Measurements from ENCODE around the gene ZMIZ1.
"Not testable (repeated sequence)": the region's sequence is repeated elsewhere in the genome, so short reads cannot be mapped to it uniquely, and the experiment has no call there.

Gene ZMIZ1

DNA sequence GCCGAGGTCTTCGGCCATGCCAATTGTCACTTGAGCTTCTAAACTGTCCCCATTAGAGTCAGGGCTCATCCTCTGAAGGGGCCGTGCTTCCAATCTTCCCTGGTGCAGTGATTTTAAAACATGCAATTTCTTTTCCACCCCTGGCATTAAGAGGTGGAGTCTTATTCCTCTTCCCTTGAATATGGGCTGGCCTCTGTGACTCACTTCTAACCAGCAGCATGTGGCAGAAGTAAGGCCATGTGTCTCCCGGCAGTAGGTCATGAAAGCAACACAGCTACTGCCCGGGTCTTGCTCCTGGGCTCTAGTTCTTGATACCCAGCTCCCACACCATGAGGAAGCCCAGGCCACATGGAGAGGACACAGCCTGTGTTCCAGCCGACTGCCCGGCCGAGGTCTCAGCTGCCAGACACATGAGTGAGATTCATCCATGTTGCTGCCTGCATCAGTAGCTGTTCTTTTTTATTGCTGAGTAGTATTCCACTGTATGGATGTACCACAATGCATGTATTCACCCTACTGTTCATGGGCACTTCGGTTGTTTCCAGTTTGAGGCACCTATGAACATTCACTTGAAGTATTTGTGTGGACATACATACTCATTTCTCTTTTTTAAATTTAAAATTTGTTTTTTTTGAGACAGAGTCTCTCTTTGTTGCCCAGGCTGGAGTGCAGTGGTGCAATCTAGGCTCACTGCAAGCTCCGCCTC lies 264.0 kb downstream of the ZMIZ1 start:
- not testable (repeated sequence) for DNase-seq

DNA sequence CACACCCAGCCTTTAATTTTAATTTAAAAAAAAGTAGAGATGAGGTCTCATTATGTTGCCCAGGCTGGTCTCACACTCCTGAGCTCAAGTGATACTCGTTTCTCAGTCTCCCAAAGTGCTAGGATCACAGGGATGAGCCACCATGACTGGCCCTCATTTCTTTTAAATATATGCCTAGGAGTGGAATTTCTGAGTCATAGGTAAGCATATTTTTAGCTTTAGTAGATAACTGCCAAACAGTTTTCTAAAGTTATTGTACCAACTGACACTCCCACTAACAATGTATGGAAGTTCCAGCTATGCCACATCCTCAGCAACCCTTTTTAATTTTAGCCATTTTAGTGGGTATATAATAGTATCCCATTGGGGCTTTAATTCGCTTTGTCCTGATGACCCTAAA lies 264.7 kb downstream of the ZMIZ1 start:
- no peak for DNase-seq

DNA sequence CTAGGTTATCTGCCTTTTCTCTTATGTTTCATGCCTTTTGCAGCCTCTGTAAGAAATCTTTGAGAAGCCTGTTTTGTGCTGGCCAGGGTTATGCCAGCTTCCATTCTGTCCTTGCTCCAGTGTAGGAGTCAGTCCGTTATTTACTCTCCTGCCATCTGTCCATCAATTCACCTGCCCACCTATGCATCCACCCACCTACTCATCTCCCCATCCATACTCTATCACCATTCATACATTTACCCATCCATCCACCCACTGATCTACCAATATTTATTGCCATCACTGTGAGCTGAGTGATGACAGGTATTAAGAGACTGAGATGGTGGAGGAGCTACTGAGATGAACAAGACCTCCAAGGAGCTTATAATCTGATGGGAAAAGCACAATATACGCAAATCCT lies 265.8 kb downstream of the ZMIZ1 start:
- DNase-seq = no peak

DNA sequence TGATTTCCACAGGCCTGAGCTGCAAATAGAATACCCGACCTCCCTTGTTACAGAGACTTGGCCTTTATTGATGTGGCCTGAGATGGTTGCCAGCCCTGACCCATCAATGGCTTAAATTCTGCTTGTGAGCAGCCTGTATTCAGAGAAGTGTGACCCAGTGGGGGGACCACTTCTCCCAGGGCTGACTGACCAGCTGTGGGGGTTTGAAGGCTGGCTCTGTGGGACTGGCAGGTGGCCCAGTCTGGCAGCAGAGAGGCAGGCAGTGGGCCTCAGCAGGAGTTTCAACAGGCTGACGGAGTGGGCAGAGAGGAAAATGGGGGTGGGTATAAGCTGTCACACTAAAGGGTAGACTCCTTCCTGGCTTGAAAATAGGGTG lies 266.3 kb downstream of the ZMIZ1 start:
- DNase-seq = peak; percentile 17

DNA sequence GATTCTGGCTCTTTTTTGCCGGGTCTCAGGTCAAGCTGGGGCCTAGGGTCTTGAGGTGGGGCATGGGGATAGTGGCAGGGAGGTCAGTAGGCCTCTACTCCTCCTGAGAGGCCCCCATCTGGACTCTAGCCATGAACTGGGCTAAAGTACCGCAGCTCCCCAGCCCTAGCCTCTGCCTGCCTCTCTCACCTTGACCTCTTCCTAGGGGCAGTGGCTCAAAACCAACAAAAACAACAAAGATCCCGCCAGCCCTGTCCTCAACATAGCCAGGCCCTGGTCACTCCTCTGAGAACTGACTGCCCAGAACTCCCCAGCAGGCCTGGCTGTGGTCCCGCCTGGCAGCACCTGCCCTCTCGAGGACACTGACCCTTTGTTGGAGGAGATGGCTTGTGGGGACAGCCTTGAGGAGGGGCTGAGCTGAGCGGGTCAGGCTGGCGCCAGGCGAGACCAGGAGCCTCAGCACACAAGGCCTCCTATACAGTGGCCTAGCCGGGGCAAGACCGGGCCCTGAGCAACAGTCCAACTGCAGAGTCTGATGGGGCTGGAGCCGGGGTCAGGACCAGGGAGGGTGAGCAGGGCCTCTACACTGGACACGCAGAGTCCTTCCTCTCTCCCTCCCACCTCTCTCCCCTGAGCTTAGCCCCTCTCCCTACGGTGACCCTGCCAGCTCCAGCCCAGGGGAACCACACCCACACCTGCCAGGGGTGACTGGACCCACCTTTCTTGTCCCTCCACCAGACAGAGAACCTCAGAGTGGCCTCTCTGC lies 266.9 kb downstream of the ZMIZ1 start:
- DNase-seq = no peak

DNA sequence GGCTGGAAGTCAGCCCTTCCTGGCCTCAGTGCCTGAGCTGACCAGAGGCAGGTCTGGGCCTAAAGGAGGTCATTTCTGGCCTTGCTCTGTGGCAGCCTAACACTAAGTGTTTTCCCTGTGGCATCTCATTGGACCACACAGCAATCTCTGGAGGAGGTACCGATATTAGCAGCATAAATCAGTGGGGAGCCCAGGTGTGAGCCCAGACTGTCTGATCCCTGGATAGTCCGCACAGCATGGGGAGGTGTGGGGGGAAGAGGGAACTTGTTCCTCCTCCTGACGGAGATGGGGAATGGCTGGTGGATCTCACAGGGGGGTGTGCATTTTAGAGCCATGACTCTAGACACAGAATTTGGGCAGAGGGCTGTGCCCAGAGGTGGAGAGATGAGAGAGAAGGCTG lies 267.5 kb downstream of the ZMIZ1 start:
- peak; percentile 37 for DNase-seq

DNA sequence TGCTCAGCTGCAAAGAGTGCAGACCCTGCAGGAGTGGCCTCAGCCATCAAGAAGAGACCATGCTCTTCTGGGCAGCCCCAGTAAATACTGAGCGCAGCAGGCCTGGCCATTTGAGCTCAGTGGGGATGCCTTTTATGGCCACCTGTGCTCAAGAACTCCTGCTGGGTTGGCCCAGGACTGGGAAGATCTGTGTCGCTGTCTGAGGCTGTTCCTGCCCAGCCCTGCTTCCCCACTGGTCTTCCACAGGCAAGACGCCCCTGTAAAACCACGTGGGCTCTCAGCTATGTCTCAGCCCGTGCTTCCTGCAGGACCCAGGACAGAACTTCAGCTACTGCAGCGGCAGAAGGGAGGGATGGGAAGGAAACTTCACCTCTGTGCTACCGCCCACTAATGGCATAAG lies 268.0 kb downstream of the ZMIZ1 start:
- peak; percentile 64 for DNase-seq

DNA sequence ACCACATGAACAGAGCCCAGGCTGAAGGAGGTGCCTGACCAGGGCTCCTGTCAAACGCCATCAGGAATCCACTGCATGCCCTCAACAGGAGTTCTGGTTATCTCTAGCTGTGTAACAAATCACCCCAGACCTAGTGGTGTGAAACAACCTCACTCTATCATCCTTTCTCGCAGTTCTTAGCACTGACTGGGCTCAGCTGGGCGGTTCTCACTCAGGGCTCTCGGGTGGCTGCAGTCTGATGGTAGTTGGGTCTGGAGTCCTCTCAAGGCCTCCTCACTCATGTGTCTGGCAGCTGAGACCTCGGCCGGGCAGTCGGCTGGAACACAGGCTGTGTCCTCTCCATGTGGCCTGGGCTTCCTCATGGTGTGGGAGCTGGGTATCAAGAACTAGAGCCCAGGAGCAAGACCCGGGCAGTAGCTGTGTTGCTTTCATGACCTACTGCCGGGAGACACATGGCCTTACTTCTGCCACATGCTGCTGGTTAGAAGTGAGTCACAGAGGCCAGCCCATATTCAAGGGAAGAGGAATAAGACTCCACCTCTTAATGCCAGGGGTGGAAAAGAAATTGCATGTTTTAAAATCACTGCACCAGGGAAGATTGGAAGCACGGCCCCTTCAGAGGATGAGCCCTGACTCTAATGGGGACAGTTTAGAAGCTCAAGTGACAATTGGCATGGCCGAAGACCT lies 269.2 kb downstream of the ZMIZ1 start:
- DNase-seq = not testable (repeated sequence)

DNA sequence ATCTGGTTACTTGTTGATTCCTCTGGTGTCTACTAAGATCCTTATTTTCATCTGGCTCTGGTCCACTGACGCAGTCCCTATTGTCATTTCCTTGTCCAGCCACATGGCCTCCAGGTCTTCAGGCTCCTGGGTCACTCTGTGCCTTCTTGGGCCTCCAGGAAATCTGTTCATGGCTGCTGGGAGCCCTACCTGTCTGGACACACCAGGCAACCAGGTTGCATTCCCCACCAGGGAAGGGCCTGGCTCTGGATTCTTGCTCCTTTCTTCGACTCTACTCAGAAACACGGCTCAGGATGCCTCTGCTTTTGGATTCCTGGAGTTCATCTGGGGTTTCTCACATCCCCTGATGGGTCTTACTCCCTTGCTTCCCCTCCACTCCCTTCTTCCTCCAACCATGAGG lies 270.5 kb downstream of the ZMIZ1 start:
- DNase-seq = no peak

DNA sequence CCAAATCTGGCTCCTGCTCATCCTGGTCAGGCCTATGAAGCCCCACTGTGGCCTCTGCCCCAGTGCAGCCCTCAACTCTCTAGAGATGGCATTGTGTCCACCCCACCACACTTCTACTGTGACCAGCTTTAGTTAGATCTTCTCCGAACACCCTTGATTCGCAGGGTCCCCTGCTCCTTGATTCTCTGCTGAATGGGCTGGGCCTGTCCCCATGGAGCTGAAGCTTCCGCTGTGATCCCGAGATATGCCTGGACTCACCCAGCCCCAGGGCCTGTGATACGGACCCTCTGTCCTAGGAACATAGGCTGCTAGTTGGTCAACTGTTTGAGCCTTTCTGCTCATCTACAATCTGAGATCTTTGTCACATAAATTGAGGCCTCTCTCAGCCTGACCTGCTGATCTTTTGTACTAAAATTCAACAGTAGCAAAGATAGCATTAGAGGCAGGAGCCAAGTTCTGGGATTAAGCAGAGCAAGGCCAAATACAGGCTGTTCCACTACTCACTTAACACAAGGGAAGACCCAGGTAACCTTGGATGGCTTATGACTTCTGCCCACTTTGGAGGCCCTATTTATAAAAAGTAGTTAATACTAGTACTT lies 272.0 kb downstream of the ZMIZ1 start:
- no peak for DNase-seq

DNA sequence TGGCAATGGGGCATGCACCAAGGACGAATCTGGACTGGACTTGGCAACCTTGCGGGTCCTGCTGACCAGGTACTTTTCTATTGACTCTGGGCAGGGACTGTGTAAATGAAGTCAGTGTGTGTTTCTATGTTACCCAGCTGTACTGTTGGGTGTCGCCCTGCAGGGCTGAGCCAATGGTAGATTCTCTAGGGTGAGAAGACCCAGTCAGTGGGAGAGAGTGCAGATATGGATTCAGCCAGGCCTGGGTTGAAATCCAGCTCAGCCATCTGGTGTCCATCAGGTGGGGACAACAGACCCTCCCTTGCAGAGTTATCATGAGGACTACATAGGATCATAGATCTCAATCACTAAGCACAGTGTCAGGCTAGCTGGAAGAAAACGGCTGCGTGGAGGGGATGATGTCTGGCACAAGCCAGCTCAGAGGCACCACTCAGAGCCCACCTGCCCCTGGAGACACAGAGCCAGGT lies 273.6 kb downstream of the ZMIZ1 start:
- no peak for DNase-seq

DNA sequence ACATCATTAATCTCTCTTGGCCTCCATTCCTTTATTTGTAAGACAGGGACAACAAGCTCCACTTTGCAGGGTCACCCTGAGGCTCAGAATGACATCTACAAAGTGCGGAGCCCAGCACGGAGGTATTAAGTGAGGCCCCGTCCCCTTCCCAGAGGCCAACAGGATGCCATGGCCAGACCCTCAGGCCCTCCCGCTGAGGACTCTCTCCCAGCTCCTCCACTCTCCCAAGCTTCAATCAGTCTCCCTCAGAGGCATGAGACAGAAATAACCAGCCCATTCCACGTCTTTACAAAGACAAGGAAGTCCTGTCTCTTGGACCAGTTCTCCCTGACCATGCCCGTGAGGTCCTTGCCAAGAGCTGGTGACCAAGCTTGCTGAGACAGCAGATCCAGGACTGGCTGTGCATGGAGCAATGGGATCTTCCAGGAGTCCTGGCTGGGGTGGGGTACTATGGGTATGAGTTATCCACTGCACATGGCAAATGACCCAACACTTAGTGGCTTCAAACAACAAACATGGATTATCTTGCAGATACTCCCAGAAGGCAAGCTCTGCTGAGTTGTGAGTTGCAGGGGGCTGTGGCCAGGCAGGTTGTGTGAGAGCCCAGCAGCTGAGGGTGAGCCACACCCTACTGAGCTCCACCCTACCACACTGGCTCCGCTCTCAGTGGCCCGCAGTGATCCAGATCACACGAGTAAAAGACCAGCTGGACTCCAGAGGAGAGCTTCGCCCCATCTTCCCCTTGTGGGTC lies 274.2 kb downstream of the ZMIZ1 start:
- DNase-seq = no peak

DNA sequence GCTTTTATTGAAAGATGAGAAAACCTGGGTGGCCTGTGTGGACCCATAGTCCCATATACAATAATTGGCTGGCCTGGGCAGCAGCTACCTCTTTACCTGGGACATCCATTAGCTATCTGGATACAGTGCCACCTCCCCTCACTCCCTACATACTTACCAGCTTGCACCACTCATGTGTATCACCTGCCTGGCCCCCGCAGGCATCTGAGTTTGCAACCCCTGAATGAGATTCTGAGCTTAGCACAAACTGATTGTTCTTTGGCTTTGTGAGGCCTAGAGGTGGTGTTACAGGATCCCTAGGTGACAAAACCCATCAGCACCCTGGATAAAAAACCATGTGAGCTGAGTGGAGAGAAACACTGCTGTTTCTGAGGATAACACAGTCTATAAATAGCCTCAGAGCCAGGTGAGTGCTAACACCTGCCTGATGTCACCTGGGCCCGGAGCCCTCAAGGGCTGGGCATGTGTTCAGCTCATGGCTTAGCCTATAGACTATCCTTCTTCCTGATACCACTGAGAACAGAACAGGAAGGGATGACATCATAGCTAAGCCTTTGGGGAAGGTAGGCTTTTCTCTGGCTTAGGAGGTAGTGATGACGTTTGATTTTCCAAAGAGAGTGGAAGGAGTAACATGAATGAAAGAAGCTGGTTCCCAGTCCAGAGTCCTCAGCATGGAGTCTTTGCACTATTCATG lies 275.9 kb downstream of the ZMIZ1 start:
- peak; percentile 93 for DNase-seq

DNA sequence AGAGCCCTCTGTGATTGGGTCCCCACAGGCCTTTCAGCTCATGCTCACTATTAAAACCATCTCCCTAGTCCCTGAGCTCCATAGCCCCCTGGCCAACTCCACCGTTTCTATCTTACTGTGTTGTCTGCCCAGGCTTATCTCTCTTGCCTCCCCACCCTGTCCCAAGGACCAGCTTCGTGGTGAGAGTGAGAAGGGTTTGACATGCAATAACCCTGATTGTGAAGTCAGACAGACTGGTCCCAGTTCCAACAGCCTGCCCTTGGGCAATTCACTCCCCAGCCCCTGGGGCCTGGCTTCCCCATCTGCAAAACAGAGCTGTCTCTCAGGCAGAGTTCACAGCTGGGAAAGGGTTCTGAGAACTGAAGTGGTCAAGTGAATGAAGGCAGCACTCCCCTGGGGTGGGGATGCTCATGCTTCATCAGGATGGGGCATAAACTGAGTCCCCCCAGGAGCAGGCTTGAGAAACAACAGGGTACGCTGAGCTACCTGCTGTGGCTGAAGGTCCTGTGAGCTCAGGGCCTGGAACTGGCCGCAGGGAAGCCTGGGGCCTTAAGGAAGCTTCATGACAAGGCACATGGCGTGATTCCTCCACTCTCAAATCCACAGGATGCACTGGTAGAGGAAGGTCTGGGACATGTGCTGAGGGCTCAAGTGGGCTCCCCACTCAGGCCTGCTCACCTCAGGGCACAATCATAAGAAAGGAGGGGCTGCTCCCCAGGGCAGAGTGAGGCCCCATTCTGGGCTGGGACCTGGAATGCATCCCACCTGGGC lies 276.7 kb downstream of the ZMIZ1 start:
- no peak for DNase-seq

DNA sequence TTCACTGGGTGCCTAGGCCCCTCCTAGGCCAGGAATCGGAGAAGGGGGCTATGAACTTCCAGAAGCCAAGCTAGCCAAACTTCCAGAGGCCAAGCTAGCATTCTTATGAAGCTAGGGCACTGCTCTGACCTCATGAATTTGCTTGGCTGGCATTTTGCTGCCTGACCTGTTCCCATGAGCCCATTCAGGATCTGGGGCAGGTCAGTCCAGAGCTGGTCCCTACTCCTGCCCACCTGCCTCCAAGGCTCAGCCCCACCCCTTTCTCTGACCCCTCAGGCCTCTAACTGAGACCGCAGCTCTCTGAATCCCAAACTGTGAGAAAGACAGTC lies 277.2 kb downstream of the ZMIZ1 start:
- DNase-seq = no peak

DNA sequence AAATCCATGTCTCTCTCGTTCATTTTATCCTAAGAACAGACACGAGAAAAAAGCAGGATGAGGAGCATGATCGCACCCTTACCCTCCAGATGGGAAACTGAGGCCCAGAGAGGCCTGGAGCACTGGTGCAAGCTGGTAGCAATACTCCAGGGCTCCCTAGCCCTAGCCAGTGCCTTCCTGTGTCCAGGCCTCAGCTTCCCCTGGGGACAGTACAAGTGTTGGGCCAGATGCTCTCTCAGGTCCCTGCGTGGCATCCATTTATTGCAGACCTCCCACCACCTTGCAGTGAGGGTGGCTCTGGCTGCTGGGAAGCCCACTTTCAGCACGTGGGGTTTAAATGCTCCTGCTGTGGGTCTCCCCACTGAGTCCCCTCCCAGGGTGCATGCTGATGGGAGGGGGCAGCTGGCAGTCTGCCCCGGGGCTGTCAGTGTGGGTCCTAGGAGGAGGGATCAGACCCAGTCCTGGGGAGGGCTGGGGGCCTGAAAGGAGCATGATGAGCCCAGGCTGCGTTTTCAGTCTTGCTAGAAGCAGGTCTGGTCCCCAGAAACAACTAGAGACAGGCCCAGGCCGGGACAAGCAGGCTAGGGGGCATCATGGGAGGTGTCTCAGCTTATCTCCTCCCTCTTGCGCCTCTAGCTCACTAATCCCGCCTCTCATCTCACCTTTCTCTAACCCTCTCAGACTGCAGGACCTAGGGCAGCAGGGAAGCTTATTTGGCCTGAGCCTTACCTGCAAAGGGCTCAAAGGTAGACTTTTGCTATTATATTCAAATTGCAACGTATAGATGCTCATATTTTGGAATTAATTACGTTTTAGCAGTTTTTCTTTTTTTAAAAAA lies 277.8 kb downstream of the ZMIZ1 start:
- peak; percentile 37 for DNase-seq

DNA sequence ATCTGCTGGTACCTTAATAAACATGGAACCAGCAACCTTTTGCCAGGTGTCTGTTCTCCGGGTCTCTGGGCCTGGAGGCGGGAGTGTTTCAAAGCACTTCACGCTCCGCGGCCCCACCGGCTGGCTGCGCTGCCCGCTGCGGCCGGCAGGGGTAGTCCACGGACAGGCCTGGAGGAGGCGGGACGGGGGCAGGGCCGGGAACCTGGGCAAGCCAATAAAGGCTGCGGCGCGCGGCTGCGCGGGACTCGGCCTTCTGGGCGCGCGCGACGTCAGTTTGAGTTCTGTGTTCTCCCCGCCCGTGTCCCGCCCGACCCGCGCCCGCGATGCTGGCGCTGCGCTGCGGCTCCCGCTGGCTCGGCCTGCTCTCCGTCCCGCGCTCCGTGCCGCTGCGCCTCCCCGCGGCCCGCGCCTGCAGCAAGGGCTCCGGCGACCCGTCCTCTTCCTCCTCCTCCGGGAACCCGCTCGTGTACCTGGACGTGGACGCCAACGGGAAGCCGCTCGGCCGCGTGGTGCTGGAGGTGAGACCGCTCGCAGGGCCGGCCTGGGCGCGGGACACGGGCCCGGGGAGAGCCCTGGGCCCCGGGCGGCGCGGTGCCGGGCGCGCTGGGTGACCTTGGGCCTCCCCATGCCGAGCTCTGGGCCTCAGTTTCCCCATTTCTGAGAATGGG lies 278.6 kb downstream of the ZMIZ1 start, which contains the start of gene PPIF:
Gene PPIF, plus strand, starts transcription at position 244 of the 668 bp plus-strand sequence. Its CDS starts 80 bp downstream, at position 324.
- peak; percentile 90 for DNase-seq

DNA sequence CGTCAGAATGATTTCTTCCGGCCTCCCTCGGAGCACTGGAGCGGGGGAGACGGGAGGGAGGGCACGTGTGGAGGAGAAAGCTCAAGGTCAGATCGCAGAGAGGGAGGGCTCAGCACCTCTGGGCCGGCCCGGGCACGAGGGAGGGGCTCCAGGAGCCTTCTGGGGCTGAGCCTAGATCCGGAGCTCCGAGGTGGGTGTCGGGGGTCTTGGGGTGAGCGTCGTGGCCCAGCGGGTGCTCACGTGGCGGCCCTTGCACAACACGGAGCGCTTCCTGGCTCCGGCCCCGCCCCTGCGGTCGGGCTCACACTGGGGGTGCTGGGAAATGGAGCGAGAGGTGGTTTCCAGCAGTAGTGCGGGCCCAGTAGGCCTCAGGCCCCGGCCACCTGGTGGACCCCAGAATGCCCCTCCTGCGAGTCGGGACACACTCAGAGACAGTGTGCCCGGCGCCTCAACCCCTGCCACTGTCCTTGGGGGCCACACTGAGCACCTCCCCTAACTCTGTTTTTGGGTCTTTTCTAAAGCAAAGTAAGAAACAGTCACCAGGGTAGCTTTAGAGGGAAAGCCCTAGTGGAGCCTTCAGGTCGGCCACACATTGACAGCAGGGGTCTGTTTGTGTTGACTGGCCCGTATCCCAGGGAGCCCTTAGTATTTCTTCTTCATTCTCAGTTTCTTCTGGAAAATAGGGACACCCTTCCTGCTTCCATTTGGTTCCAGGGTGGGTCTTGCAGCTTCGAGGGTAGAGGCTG lies 279.3 kb downstream of the ZMIZ1 start:
- DNase-seq = peak; percentile 12

DNA sequence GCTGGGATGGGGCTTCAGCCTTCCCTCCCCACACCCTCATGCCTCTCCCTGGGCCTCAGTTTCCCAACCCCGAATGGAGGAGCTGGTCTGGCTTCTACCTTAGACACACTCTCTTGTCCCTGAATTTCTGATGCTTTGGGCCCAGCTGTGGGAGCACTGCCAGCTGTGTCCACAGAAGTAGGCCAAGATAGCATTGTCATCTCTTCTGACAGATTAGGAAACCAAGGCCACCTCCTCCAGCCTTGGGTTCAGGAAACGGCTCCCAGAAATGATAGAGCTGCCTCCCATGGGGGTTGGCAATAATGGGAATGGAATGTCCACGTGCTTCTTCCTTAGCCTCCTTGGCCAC lies 279.8 kb downstream of the ZMIZ1 start:
- no peak for DNase-seq
